HUDEP-2 (cell line): ENCODE measurements around the gene MMP23B.
A peak's percentile ranks its signal among the peaks of the same experiment; 100 is the strongest.

Experiments used
- DNase-seq, 76 experiments: peaks; one replicate each; lab custom pipeline; 2025; ENCODE audit not compliant: unreplicated experiment in 76 of 76; lab: John Stamatoyannopoulos, UW

The MMP23B gene

GRCh38 chr1:1602304-1602967, 29.5 kb upstream of the MMP23B start:
- DNase-seq: no peak

GRCh38 chr1:1602968-1603506, 28.9 kb upstream of the MMP23B start:
- DNase-seq: no peak

- DNase-seq: no peak
These were observed 28.2 kb upstream of the MMP23B start for GRCh38 chr1:1603671-1604373.

- DNase-seq: no peak
These were observed 27.5 kb upstream of the MMP23B start for GRCh38 chr1:1604374-1605033.

- DNase-seq: no peak
These were observed 26.9 kb upstream of the MMP23B start for GRCh38 chr1:1605034-1605591.

GRCh38 chr1:1605724-1606123, 26.2 kb upstream of the MMP23B start:
- no peak for DNase-seq

GRCh38 chr1:1606232-1606631, 25.7 kb upstream of the MMP23B start:
- no peak for DNase-seq

- no peak for DNase-seq
These were observed 22.0 kb upstream of the MMP23B start for GRCh38 chr1:1609822-1610485.

GRCh38 chr1:1610796-1611195, 21.2 kb upstream of the MMP23B start:
- DNase-seq: no peak

GRCh38 chr1:1612104-1612400, 19.9 kb upstream of the MMP23B start:
- DNase-seq: no peak

GRCh38 chr1:1613509-1614082, 18.4 kb upstream of the MMP23B start:
- DNase-seq: no peak

GRCh38 chr1:1614204-1614953, 17.6 kb upstream of the MMP23B start:
- DNase-seq: peak in 72 of 76 experiments; percentile 19 to 80 (median 56)

- no peak for DNase-seq
These were observed 17.1 kb upstream of the MMP23B start for GRCh38 chr1:1614954-1615255.

- DNase-seq: peak in 75 of 76 experiments; percentile 24 to 98 (median 95)
These were observed 16.5 kb upstream of the MMP23B start, which contains the start of gene MIB2 for GRCh38 chr1:1615256-1616044. Gene MIB2, plus strand, starts transcription at chr1:1615500. Its CDS starts 7,953 bp downstream, at chr1:1623453.

- peak in 15 of 76 experiments; percentile 8 to 45 (median 19) for DNase-seq
These were observed 15.8 kb upstream of the MMP23B start for GRCh38 chr1:1616045-1616790.

GRCh38 chr1:1616838-1617237, 15.1 kb upstream of the MMP23B start:
- no peak for DNase-seq

- DNase-seq: no peak
These were observed 14.5 kb upstream of the MMP23B start for GRCh38 chr1:1617516-1617915.

GRCh38 chr1:1617925-1618324, 14.0 kb upstream of the MMP23B start:
- DNase-seq: no peak
